ENCODE measurements around the gene TAF4. TPM values are rescaled to one million over a fixed set of nuclear protein-coding genes. Genes with fewer than 3 reads are reported as not detected.

The TAF4 gene
- total RNA-seq, 4 donors from 2014 or later: 13.9 to 22.0 (median 18.6) TPM

DNA sequence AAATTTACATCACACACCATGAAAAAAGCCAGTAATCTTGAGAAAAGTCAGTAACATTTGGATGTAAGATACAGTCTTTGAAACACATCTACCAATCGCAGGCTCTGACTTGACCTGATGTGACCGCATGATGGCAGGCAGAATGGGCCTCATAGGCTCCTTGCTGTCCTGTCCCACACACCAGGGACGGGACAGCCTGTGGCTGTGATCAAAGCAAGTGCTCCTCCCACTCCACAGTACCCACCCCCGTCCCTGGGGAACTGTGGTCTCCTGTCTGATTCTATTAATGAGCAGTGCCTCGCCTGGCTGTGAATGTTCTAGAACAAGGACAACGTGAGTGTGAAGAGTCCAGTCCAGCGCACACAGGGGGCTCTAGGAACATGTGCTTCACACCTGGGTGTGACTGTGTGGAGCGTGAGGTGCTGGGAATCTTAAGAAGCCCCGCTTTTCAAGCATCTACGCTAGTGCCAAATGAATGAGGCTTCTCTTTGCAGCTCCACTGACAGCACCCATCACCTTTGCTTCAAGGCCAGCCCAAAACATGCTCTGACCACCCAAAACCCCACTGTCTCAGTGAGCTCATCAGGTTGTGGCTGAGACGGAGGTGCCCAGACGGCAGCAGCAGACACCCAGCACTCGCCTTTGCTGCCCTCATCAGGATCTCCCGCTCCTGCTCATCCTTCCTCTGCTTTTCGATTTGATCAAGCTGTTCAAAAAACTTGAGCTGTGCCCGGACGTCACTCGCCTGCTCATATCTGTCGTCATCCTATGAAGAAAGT lies 67.1 kb downstream of the TAF4 start:
- TF ChIP-seq POLR2A (IDR thresholded peaks at IDR 0.05) (no peak), CTCF (IDR thresholded peaks at IDR 0.05) (no peak)
- H3K9me3 ChIP-seq: no peaks in the 10 kb centered on the region
- intact Hi-C loops (cut with DNase I): no loop called here
- H3K4me3 ChIP-seq (replicated peaks in 1 of 3): no peak overlapping the region
- no peak overlapping the region for H3K27ac ChIP-seq
- DNase-seq: no peak
- 95 to 97% methylated on average over 13 to 19 of the region's 19 CpGs for WGBS, 2 donors
- H3K36me3 ChIP-seq: peaks cover 68 to 69% of the 10 kb centered on the region in 2 donors
- H3K4me1 ChIP-seq: no peaks in the 10 kb centered on the region
- no peaks in the 10 kb centered on the region for H3K27me3 ChIP-seq

DNA sequence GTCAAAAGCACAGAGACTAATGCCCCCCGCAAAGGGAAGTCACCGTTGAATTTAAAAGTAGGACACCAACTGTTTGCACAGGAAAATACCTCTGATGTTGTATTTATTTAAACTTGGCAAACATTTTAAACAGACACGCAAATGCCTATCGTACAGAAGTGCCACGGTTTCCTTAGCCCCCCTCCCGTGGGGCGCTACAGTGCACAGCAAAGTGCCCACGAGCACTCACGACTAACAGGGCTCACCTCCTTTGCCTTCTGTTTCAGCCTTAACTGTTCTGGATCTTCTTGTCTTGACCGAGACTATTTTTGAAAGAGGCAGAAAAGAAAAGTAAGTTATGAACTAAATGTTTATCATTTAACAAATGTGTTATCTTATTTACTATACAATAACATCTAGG lies 67.8 kb downstream of the TAF4 start:
- no peaks in the 10 kb centered on the region for H3K4me1 ChIP-seq
- H3K9me3 ChIP-seq: no peaks in the 10 kb centered on the region
- no peak overlapping the region for H3K27ac ChIP-seq
- TF ChIP-seq CTCF (IDR thresholded peaks at IDR 0.05) (no peak), POLR2A (IDR thresholded peaks at IDR 0.05) (no peak)
- H3K4me3 ChIP-seq (replicated peaks in 1 of 3): no peak overlapping the region
- intact Hi-C loops (cut with DNase I): no loop called here
- DNase-seq: no peak
- no peaks in the 10 kb centered on the region for H3K27me3 ChIP-seq
- peaks cover 65 to 68% of the 10 kb centered on the region in 2 donors for H3K36me3 ChIP-seq
- 88 to 93% methylated on average over 10 of the region's 10 CpGs for WGBS, 2 donors

DNA sequence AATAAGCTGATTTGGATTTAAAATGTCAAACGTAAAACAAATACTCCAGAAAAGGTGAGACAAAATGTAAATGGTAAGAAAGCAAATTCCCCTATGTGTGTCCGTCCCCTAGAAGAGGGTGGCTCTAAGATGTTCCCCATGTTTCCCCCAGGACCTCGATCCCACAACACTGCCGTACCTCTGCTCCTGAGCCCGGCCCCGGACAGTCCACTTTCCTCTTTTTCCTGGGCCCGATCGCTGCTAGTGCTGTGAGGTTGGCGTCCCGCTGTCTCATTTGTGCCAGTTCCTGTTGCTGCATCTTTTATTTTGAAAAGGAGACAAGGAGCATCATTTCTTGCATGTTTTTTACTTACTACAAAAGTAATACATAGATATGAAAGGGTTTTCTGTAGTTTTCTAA lies 68.3 kb downstream of the TAF4 start:
- H3K4me1 ChIP-seq: no peaks in the 10 kb centered on the region
- H3K27me3 ChIP-seq: no peaks in the 10 kb centered on the region
- WGBS, 2 donors: 87% methylated on average over 10 of the region's 10 CpGs
- H3K9me3 ChIP-seq: no peaks in the 10 kb centered on the region
- intact Hi-C loops (cut with DNase I): no loop called here
- TF ChIP-seq POLR2A (IDR thresholded peaks at IDR 0.05): no peak
- TF ChIP-seq CTCF (IDR thresholded peaks at IDR 0.05): no peak
- H3K27ac ChIP-seq: no peak overlapping the region
- peaks cover 60 to 66% of the 10 kb centered on the region in 2 donors for H3K36me3 ChIP-seq
- no peak for DNase-seq
- H3K4me3 ChIP-seq (replicated peaks in 1 of 3): no peak overlapping the region

- Histone ChIP-seq H3K36me3 (peaks cover 47 to 54% of the 10 kb centered on the region in 2 donors), H3K27ac (no peak overlapping the region)
- intact Hi-C loops (cut with DNase I): no loop called here
These were observed 71.1 kb downstream of the TAF4 start for GRCh38 chr20:61994546-61994945.

More at GRCh38 chr20:61994546-61994945, 71.1 kb downstream of the TAF4 start:
- Histone ChIP-seq H3K4me3 (replicated peaks in 1 of 3) (no peak overlapping the region), H3K27me3 (no peaks in the 10 kb centered on the region), H3K9me3 (no peaks in the 10 kb centered on the region), H3K4me1 (no peaks in the 10 kb centered on the region)
- no peak for DNase-seq
- WGBS, 2 donors: 96 to 97% methylated on average over 8 of the region's 8 CpGs
- TF ChIP-seq POLR2A (IDR thresholded peaks at IDR 0.05) (no peak), CTCF (IDR thresholded peaks at IDR 0.05) (no peak)

Measured in thyroid gland (tissue), 4 donors.